ENCODE data around the gene PRPF8.
A peak's percentile ranks its signal among the peaks of the same experiment; 100 is the strongest.
"Not testable (repeated sequence)": the region's sequence is repeated elsewhere in the genome, so short reads cannot be mapped to it uniquely, and the experiment has no call there.

The PRPF8 gene

GRCh38 chr17:1688405-1688804 lies 3.7 kb upstream of the PRPF8 start:
- DNase-seq, result not testable (repeated sequence)

- DNase-seq, result no peak
Measured at GRCh38 chr17:1686086-1686485, 1.4 kb upstream of the PRPF8 start.

GRCh38 chr17:1683459-1683858 lies 1.2 kb downstream of the PRPF8 start:
- no peak for DNase-seq

GRCh38 chr17:1676401-1676800 lies 8.3 kb downstream of the PRPF8 start:
- DNase-seq, result no peak

- peak; percentile 51 for DNase-seq
Measured at GRCh38 chr17:1673041-1673785, 11.5 kb downstream of the PRPF8 start.

GRCh38 chr17:1663934-1664333 lies 20.7 kb downstream of the PRPF8 start:
- not testable (repeated sequence) for DNase-seq

- DNase-seq, result no peak
Measured at GRCh38 chr17:1661045-1661444, 23.6 kb downstream of the PRPF8 start.

- DNase-seq, result no peak
Measured at GRCh38 chr17:1658100-1658499, 26.6 kb downstream of the PRPF8 start.

- DNase-seq, result no peak
Measured at GRCh38 chr17:1653735-1654134, 30.9 kb downstream of the PRPF8 start.

GRCh38 chr17:1652794-1653193 lies 31.9 kb downstream of the PRPF8 start:
- DNase-seq, result not testable (repeated sequence)

- DNase-seq, result no peak
Measured at GRCh38 chr17:1651559-1651844, 33.2 kb downstream of the PRPF8 start.

- no peak for DNase-seq
Measured at GRCh38 chr17:1650731-1651558, 33.7 kb downstream of the PRPF8 start.

- no peak for DNase-seq
Measured at GRCh38 chr17:1649844-1650501, 34.7 kb downstream of the PRPF8 start, which contains the start of gene RILP. Gene RILP (minus strand): TSS chr17:1649866. CDS start chr17:1649804, 62 bp downstream.

- DNase-seq, result peak; percentile 96
Measured at GRCh38 chr17:1648963-1649843, 35.5 kb downstream of the PRPF8 start.

GRCh38 chr17:1648173-1648962 lies 36.3 kb downstream of the PRPF8 start:
- no peak for DNase-seq

- DNase-seq, result no peak
Measured at GRCh38 chr17:1647802-1648171, 36.9 kb downstream of the PRPF8 start.

GRCh38 chr17:1646199-1646875 lies 38.3 kb downstream of the PRPF8 start:
- no peak for DNase-seq

- DNase-seq, result no peak
Measured at GRCh38 chr17:1645207-1646171, 39.2 kb downstream of the PRPF8 start, which contains the start of gene SCARF1. Gene SCARF1 (minus strand): TSS chr17:1645732. CDS start chr17:1645697, 35 bp downstream.

GRCh38 chr17:1644493-1645206 lies 40.0 kb downstream of the PRPF8 start:
- peak; percentile 66 for DNase-seq
